Loucy (cell line): ENCODE data around the gene INPP5D.

Experiments
- H2AFZ ChIP-seq: fragments of 200-600 bp; sonication (generic); 2 replicates; pipeline ENCODE4 v1.6.0; 2016; ENCODE audit warnings: antibody characterized with exemption, mild to moderate bottlenecking, low read length, moderate library complexity
- H3F3A ChIP-seq: fragments of 200-600 bp; 2 replicates; pipeline ENCODE4 v1.6.0; 2016; ENCODE audit warnings: antibody characterized with exemption, low read depth, mild to moderate bottlenecking
- H3K27me3 ChIP-seq: fragments of 200-600 bp; sonication (generic); 2 replicates; pipeline ENCODE4 v1.6.1; 2014; ENCODE audit warnings: low read length, mild to moderate bottlenecking; ENCODE audit not compliant: insufficient read depth, poor library complexity, severe bottlenecking
- H3K36me3 ChIP-seq: fragments of 200-600 bp; sonication (generic); 2 replicates; pipeline ENCODE4 v1.6.1; 2016; ENCODE audit warnings: low read length; ENCODE audit not compliant: insufficient read depth
- H3K4me1 ChIP-seq: fragments of 200-600 bp; sonication (generic); 2 replicates; pipeline ENCODE4 v1.5.1; 2014; ENCODE audit warnings: low read length, mild to moderate bottlenecking; ENCODE audit not compliant: insufficient read depth, poor library complexity, severe bottlenecking
- H3K4me2 ChIP-seq: fragments of 200-600 bp; sonication (generic); 2 replicates; pipeline ENCODE4 v1.6.0; 2014; ENCODE audit warnings: antibody characterized with exemption, low read length, low read depth, mild to moderate bottlenecking; ENCODE audit not compliant: poor library complexity, severe bottlenecking
- H3K4me3 ChIP-seq: fragments of 200-600 bp; sonication (generic); 2 replicates; pipeline ENCODE4 v1.5.1; 2014; ENCODE audit warnings: low read length, mild to moderate bottlenecking, mixed read lengths; ENCODE audit not compliant: poor library complexity, severe bottlenecking
- H3K79me2 ChIP-seq: fragments of 200-600 bp; sonication (generic); 2 replicates; pipeline ENCODE4 v1.6.1; 2014; ENCODE audit warnings: low read length; ENCODE audit not compliant: insufficient read depth
- H3K9ac ChIP-seq: fragments of 200-600 bp; sonication (generic); 2 replicates; pipeline ENCODE4 v1.6.0; 2014; ENCODE audit warnings: mild to moderate bottlenecking, low read depth, low read length, moderate library complexity; ENCODE audit not compliant: poor library complexity, severe bottlenecking
- H3K9me2 ChIP-seq: fragments of 200-600 bp; sonication (generic); replicated peaks from 2 replicates; pipeline ENCODE4 v1.6.1; 2016; ENCODE audit warnings: low read depth, low read length, mixed read lengths
- H3K9me3 ChIP-seq: fragments of 200-600 bp; sonication (generic); 2 replicates; pipeline ENCODE4 v1.6.1; 2014; ENCODE audit warnings: mild to moderate bottlenecking, antibody characterized with exemption, low read length, low read depth; ENCODE audit not compliant: insufficient read depth
- H4K20me1 ChIP-seq: fragments of 200-600 bp; sonication (generic); 2 replicates; pipeline ENCODE4 v1.6.0; 2014; ENCODE audit warnings: antibody characterized with exemption, low read length, mild to moderate bottlenecking; ENCODE audit not compliant: insufficient read depth, poor library complexity, severe bottlenecking
- EZH2phosphoT487 ChIP-seq: fragments of 200-600 bp; IDR thresholded peaks from 2 replicates; pipeline ENCODE4 v1.6.1; 2018; ENCODE audit warnings: antibody characterized with exemption, mild to moderate bottlenecking, moderate library complexity, borderline replicate concordance
- TF ChIP-seq, protein P1 (sequence below): fragments of 200-600 bp; sonication (generic); conservative IDR thresholded peaks from 2 replicates; pipeline ENCODE4 v1.5.1; 2014; ENCODE audit warnings: mild to moderate bottlenecking, antibody characterized with exemption, low read length

INPP5D gene

DNA sequence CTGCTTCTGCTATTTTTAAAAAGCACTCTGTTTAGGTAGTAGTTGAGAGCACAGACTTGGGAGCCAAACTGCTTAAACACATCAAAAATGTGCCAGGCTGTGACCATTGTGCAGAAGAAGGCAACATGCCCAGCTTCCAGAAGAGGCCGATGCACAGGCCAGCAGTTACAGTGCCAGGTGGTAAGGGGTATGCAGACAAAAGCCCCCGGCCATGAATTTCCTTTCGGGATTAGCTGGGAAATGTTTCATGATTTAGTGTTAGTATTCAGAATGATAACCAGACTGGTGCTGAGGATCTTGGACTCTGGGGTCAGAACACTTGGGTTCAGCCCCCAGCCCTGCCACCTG lies 151.4 kb downstream of the INPP5D start:
- Histone ChIP-seq H2AFZ (no peak overlapping the region), H3K79me2 (no peaks in the 10 kb centered on the region), H3K4me2 (no peak overlapping the region), H3K4me1 (no peaks in the 10 kb centered on the region), H3K36me3 (peaks cover 14% of the 10 kb centered on the region; the same call in 1 of the 2 replicates), H4K20me1 (no peaks in the 10 kb centered on the region), H3K9me2 (no peaks in the 10 kb centered on the region), H3K27me3 (no peaks in the 10 kb centered on the region), H3K9me3 (no peaks in the 10 kb centered on the region), H3F3A (no peaks in the 10 kb centered on the region), H3K4me3 (no peak overlapping the region), H3K9ac (no peak overlapping the region)
- no peak for TF ChIP-seq EZH2phosphoT487
- TF ChIP-seq, protein P1, sequence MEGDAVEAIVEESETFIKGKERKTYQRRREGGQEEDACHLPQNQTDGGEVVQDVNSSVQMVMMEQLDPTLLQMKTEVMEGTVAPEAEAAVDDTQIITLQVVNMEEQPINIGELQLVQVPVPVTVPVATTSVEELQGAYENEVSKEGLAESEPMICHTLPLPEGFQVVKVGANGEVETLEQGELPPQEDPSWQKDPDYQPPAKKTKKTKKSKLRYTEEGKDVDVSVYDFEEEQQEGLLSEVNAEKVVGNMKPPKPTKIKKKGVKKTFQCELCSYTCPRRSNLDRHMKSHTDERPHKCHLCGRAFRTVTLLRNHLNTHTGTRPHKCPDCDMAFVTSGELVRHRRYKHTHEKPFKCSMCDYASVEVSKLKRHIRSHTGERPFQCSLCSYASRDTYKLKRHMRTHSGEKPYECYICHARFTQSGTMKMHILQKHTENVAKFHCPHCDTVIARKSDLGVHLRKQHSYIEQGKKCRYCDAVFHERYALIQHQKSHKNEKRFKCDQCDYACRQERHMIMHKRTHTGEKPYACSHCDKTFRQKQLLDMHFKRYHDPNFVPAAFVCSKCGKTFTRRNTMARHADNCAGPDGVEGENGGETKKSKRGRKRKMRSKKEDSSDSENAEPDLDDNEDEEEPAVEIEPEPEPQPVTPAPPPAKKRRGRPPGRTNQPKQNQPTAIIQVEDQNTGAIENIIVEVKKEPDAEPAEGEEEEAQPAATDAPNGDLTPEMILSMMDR = no peak

- Histone ChIP-seq H2AFZ (no peak overlapping the region), H3K9me3 (no peaks in the 10 kb centered on the region), H3K79me2 (no peaks in the 10 kb centered on the region), H3K9me2 (no peaks in the 10 kb centered on the region), H3F3A (no peaks in the 10 kb centered on the region), H4K20me1 (no peaks in the 10 kb centered on the region), H3K4me2 (no peak overlapping the region), H3K4me3 (no peak overlapping the region), H3K4me1 (no peaks in the 10 kb centered on the region), H3K27me3 (no peaks in the 10 kb centered on the region), H3K36me3 (peaks cover under 1% of the 10 kb centered on the region; the same call in 1 of the 2 replicates), H3K9ac (no peak overlapping the region)
- TF ChIP-seq, protein P1 = no peak
- no peak for TF ChIP-seq EZH2phosphoT487
Measured at GRCh38 chr2:233213011-233213410, 152.9 kb downstream of the INPP5D start.

DNA sequence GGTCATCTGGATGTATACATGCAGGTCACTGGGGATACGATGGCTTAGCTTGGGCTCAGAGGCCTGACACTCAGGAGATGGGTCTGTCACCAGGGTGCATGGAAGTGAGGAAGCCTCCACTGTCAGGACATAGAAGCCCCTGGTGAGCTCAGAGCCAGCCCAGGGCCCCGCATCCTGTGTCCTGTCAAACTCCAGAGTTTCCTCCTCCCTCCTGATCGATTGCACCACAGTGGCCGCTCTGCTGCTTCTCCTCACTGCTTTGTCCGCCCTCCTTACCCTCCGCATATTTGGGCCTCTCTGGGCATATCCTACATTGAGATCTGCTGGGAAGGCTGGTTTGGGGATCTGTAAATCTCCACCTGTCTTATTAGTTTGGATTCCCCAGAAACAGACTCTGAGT lies 153.8 kb downstream of the INPP5D start:
- Histone ChIP-seq H3K27me3 (no peaks in the 10 kb centered on the region), H3F3A (no peaks in the 10 kb centered on the region), H3K4me2 (no peak overlapping the region), H3K9ac (no peak overlapping the region), H3K4me1 (no peaks in the 10 kb centered on the region), H3K36me3 (no peaks in the 10 kb centered on the region; the same call in 1 of the 2 replicates), H3K9me3 (no peaks in the 10 kb centered on the region), H2AFZ (no peak overlapping the region), H3K4me3 (no peak overlapping the region), H4K20me1 (no peaks in the 10 kb centered on the region), H3K79me2 (no peaks in the 10 kb centered on the region), H3K9me2 (no peaks in the 10 kb centered on the region)
- TF ChIP-seq EZH2phosphoT487 = no peak
- TF ChIP-seq, protein P1 = no peak
